Fibroblast of mammary gland (primary cell): ENCODE measurements around the gene SF3B6.
A peak's percentile ranks its signal among the peaks of the same experiment; 100 is the strongest.
"Not testable (repeated sequence)": the region's sequence is repeated elsewhere in the genome, so short reads cannot be mapped to it uniquely, and the experiment has no call there.

Source experiments
- DNase-seq: peaks from one replicate; pipeline ENCODE4 v3.0.0-alpha.2; 2010; ENCODE audit warnings: low read depth
- H3K4me3 ChIP-seq: 2 replicates; pipeline ENCODE4 v1.5.1; 2011; ENCODE audit warnings: low read depth, mild to moderate bottlenecking, low read length, moderate library complexity; ENCODE audit not compliant: control insufficient read depth
- TF ChIP-seq, protein P1 (sequence below): conservative IDR thresholded peaks from 2 replicates; pipeline ENCODE4 v1.5.1; 2011; ENCODE audit warnings: low read depth, low read length, inconsistent platforms; ENCODE audit not compliant: control insufficient read depth, insufficient read depth

The SF3B6 gene

DNA sequence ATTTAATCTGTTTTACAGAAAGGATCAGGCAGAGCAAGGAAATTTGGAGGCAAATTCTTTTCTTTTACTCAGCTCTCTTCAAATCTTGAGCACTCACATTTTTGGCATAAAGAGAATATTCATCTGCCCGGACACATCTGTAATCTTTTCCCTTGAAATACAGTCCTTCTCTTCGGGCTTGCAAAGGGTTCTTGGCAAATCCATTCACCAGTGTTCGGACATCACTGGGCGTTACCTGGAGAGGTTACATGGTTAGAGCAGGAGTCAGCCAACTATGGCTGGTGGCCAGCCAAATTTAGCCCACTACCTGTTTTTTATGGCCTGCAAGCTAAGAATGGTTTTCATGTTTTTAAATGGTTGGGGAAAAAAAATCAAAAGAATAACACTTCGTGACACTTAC, 44.9 kb upstream of the SF3B6 start:
- DNase-seq = no peak

DNA sequence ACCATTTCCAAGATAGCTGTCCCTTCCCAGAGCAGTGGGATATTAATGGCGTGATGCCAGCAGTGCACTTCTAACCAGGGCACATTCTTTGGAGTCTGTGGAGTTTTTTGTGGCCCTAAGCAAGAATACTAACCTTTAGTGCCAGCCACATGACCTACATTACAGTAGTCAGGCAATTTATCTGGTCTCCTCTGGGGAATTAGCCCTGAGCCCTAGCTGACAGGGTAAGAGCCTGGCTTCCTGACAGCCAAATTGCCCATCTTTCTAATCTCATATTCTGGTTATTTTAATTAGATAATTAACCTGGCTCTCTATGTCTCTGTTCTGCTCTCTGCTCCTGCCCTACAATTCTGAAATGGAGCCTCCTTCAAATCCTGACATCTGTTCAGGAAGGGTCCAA, 41.8 kb upstream of the SF3B6 start:
- TF ChIP-seq, protein P1, sequence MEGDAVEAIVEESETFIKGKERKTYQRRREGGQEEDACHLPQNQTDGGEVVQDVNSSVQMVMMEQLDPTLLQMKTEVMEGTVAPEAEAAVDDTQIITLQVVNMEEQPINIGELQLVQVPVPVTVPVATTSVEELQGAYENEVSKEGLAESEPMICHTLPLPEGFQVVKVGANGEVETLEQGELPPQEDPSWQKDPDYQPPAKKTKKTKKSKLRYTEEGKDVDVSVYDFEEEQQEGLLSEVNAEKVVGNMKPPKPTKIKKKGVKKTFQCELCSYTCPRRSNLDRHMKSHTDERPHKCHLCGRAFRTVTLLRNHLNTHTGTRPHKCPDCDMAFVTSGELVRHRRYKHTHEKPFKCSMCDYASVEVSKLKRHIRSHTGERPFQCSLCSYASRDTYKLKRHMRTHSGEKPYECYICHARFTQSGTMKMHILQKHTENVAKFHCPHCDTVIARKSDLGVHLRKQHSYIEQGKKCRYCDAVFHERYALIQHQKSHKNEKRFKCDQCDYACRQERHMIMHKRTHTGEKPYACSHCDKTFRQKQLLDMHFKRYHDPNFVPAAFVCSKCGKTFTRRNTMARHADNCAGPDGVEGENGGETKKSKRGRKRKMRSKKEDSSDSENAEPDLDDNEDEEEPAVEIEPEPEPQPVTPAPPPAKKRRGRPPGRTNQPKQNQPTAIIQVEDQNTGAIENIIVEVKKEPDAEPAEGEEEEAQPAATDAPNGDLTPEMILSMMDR = no peak
- no peak overlapping the region for H3K4me3 ChIP-seq
- DNase-seq = no peak

More for the DNA sequence above, 44.9 kb upstream of the SF3B6 start:
- H3K4me3 ChIP-seq = no peak overlapping the region
- TF ChIP-seq, protein P1 = no peak

DNA sequence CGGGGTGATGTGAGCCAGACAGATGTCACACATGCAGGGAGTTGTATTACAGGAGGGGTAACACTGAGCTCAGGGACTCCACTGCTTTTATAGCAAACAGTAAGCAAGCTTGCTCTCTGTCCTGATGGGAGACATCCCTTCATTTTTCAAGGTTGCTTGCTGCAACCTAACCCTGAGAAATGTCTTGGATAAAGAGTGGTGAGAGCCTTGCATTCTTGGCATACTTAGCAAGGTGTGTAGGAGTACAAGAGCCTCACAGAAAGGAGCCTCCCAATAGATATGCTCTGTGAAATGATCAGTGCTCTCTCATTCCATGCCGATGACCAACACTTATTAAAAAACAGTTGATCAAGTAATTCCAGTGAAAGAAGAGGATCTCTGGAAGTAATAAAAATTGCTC, 38.9 kb upstream of the SF3B6 start:
- TF ChIP-seq, protein P1 = no peak
- DNase-seq = no peak
- H3K4me3 ChIP-seq = no peak overlapping the region

DNA sequence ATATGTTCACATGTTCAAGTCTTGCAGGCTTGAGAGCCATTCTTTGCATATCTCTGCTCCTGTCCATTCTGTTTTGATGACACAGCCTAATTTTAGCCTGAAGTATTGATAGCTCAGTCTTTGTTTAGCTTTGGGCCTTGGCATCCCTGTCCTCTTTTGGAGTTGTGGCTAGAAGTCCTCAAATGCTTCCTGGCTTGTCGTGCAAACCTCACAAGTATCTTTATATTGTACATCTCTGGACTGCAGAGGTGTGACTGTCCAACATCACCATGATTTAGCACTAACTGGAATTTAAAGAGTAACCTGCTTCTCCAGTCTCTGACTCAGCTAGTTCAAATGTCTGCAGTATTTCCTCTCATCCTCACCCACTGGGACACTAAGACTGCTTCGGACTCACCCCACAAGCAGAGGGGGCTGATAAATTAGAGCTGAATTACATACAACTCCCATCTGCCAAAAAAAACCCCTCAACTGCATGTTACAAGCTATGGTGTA, 35.3 kb upstream of the SF3B6 start:
- DNase-seq = peak; percentile 19
- no peak overlapping the region for H3K4me3 ChIP-seq
- TF ChIP-seq, protein P1 = no peak

DNA sequence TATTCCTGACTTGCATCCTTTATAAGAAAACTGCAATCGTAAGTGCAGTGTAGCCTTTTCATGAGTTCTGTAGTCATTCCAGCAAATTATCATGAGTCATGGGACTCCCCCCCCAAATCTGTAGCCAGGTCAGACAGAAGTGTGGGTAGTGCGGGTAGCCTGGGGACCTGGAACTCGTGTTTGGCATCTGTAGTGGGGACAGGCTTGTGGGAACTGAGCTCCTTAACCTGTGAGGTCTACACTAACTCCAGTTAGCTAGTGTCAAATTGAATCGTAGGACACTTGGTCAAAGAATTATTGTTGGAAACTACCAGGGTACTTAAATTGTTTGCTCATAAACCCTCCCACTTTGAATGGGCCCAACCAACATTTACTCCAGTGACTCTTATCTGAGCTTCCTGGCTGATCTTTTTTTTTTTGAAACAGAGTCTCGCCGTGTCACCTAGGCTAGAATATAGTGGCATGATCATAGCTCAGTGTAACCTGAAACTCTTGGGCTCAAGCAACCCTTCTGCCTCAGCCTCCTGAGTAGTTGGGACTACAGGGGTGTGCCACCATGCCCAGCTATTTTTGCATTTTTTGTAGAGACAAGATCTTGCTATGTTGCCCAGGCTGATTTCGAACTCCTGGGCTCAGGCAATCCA, 34.7 kb upstream of the SF3B6 start:
- TF ChIP-seq, protein P1 = no peak
- no peak overlapping the region for H3K4me3 ChIP-seq

DNA sequence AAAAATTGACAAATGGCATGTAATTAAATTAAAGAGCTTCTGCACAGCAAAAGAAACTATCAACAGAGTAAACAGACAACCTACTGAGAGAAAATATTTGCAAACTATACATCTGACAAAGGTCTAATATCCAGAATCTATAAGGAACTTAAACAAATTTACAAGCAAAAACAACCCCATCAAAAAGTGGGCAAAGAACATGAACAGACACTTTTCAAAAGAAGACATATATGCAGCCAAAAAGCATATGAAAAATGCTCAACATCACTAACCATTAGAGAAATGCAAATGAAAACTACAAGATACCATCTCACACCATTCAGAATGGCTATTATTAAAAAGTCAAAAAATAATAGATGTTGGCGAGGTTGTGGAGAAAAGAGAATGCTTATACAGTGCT, 33.3 kb upstream of the SF3B6 start:
- DNase-seq, H3K4me3 ChIP-seq: not testable (repeated sequence)

More for the DNA sequence above, 34.7 kb upstream of the SF3B6 start:
- peak; percentile 11 for DNase-seq

DNA sequence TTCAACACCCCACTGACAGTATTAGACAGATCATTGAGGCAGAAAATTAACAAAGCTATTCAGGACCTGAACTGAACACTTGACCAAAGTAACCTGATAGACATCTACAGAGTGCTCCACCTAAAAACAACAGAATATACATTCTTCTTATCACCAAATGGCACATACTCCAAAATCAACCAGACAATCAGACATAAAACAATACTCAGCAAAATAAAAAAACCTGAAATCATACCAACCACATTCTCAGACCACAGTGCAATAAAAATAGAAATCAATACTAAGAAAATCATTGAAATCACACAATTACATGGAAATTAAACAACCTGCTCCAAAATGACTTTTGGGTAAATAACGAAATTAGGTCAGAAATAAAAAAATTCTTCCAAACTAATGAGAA, 31.2 kb upstream of the SF3B6 start:
- DNase-seq = no peak
- TF ChIP-seq, protein P1 = no peak
- H3K4me3 ChIP-seq = no peak overlapping the region
